Heart left ventricle (tissue), 13 donors: Measurements from ENCODE around the gene HSD3B7.

Experiments used
- CTCF ChIP-seq, 12 donors: fragments of 200-600 bp; sonication (generic) in 4 of 12; IDR thresholded peaks; one replicate each; pipeline versions ENCODE4 v1.5.0 to v1.8.0; 2018 to 2022; ENCODE audit warnings: antibody characterized with exemption in 12 of 12, mild to moderate bottlenecking in 5 of 12
- POLR2A ChIP-seq, 2 donors: fragments of 450-650 bp; IDR thresholded peaks; one replicate each; pipeline ENCODE4 v1.6.1; 2017; ENCODE audit warnings: antibody characterized with exemption in 2 of 2, mild to moderate bottlenecking in 2 of 2, moderate library complexity in 2 of 2
- donor health status: ischemic (EF 13 %, LVEDD 7.1; RV severe dilation, severe dysfunction).
- donor health status: DM: no; HTN: yes; CAD: no.
- donor health status: DM: no; HTN: no; CAD: no.
- donor health status: ischemic (EF 25% LVEDD 6.9; RV normal size, moderate dysfunction).
- donor health status: ischemic (EF 25% LVEDD 5.7; RV mildly dilated, moderate dysfunction).
- donor health status: ischemic (EF 35%, LVEDD 5.7; RV mildly dilated, moderate dysfunction).
- donor health status: nonischemic (EF 11% LVEDD 7.7; RV severe dilation, severe dysfunction).
- donor health status: DM: yes; HTN: yes; CAD: no.
- donor health status: PGD.
- donor health status: ischemic (EF 29% LVEDD 5.4; RV normal size, mild dysfunction).
- donor health status: nonischemic (EF 23%, LVEDD 6.1; RV moderate dilation, normal function).

GRCh38 chr16:30979170-30980022, 5.6 kb upstream of the HSD3B7 start:
- TF ChIP-seq CTCF (IDR thresholded peaks at IDR 0.05) (no peak), POLR2A (IDR thresholded peaks at IDR 0.05) (no peak)
